CD4-positive, CD25-positive, alpha-beta regulatory T cell (primary cell): ENCODE results near the gene CHST15. TPM values are rescaled to one million over a fixed set of nuclear protein-coding genes. Genes with fewer than 3 reads are reported as not detected.
A peak's percentile ranks its signal among the peaks of the same experiment; 100 is the strongest.

Experiments used
- ATAC-seq, 2 donors: fragments of 150-1000 bp; cut with Tn5 transposase; one replicate each; pipeline ENCODE4 v1.10.0; 2021; ENCODE audit warnings: low read depth in 2 of 2, moderate number of reproducible peaks in 2 of 2, moderate library complexity in 1 of 2
- DNase-seq, 3 donors: peaks; one replicate each; pipeline versions ENCODE4 v3.0.0 to v3.0.0-alpha.2; 2012 to 2022; ENCODE audit warnings: mixed read lengths in 1 of 3
- H3K27ac ChIP-seq: one replicate; pipeline ENCODE4 v1.7.0; 2013; ENCODE audit warnings: mild to moderate bottlenecking, low read length; ENCODE audit not compliant: insufficient read depth, poor library complexity, severe bottlenecking
- H3K27me3 ChIP-seq: one replicate; pipeline ENCODE4 v1.7.0; 2013; ENCODE audit warnings: low read length; ENCODE audit not compliant: control insufficient read depth, insufficient read depth
- H3K36me3 ChIP-seq: one replicate; pipeline ENCODE4 v1.7.0; 2013; ENCODE audit warnings: mild to moderate bottlenecking, low read length, moderate library complexity; ENCODE audit not compliant: control insufficient read depth, insufficient read depth
- H3K4me1 ChIP-seq: 2 replicates; pipeline ENCODE4 v1.7.0; 2013; ENCODE audit warnings: mild to moderate bottlenecking, low read length; ENCODE audit not compliant: insufficient read depth, control insufficient read depth, poor library complexity, severe bottlenecking
- H3K4me3 ChIP-seq: one replicate; pipeline ENCODE4 v1.7.0; 2013; ENCODE audit warnings: low read depth, mild to moderate bottlenecking, low read length, moderate library complexity
- H3K9me3 ChIP-seq, 2 experiments: 1 replicate in 1 of 2; 2 replicates in 1 of 2; pipeline ENCODE4 v1.7.0; 2013; ENCODE audit warnings: low read length in 2 of 2, mild to moderate bottlenecking in 1 of 2, moderate library complexity in 1 of 2; ENCODE audit not compliant: control insufficient read depth in 2 of 2
- H3K27ac Mint-ChIP-seq, 3 donors: one replicate each; pipeline ENCODE4 v1.8.0; 2020 to 2022; ENCODE audit warnings: mild to moderate bottlenecking in 3 of 3, mixed read lengths in 3 of 3, moderate library complexity in 2 of 3
- H3K27me3 Mint-ChIP-seq: one replicate; pipeline ENCODE4 v1.8.0; 2022; ENCODE audit warnings: mild to moderate bottlenecking, mixed read lengths
- H3K36me3 Mint-ChIP-seq: one replicate; pipeline ENCODE4 v1.8.0; 2020; ENCODE audit warnings: mixed read lengths
- H3K4me1 Mint-ChIP-seq, 4 donors: one replicate each; pipeline ENCODE4 v1.8.0; 2020 to 2022; ENCODE audit warnings: mixed read lengths in 4 of 4, mild to moderate bottlenecking in 1 of 4
- H3K4me3 Mint-ChIP-seq, 4 donors: one replicate each; pipeline ENCODE4 v1.8.0; 2020 to 2022; ENCODE audit warnings: mild to moderate bottlenecking in 4 of 4, mixed read lengths in 4 of 4, moderate library complexity in 3 of 4
- H3K9me3 Mint-ChIP-seq, 7 donors: one replicate each; pipeline ENCODE4 v1.8.0; 2020 to 2022; ENCODE audit warnings: mixed read lengths in 7 of 7, mild to moderate bottlenecking in 3 of 7, moderate library complexity in 2 of 7
- polyA plus RNA-seq, 4 donors: library from polyadenylated mRNA; unstranded; fragments of 300-500 nt; fragmentation: Illumina TruSeq; gene quantifications; one replicate each; pipeline ENCODE4 v1.2.3, GENCODE V29; 2021
- total RNA-seq: library from RNA; stranded (reverse); gene quantifications from one replicate; pipeline ENCODE4 v1.2.3, GENCODE V29; 2022

CHST15 gene
- total and polyA plus RNA-seq, 5 donors from 2014 or later, result 0.13 to 0.47 (median 0.27) TPM; not detected in 1

- DNase-seq (no peak), ATAC-seq (no peak)
- peaks cover 1% of the 10 kb centered on the region for H3K27me3 Mint-ChIP-seq
- H3K4me1 ChIP-seq, result peaks cover 9% of the 10 kb centered on the region
- no peaks in the 10 kb centered on the region for H3K9me3 ChIP-seq
- no peak overlapping the region for H3K4me3 ChIP-seq
- H3K4me1 Mint-ChIP-seq, result peaks cover 0 to 6% (median 1%) of the 10 kb centered on the region in 4 donors
- H3K36me3 Mint-ChIP-seq, result no peaks in the 10 kb centered on the region
- H3K27ac Mint-ChIP-seq, result no peak overlapping the region
- H3K27me3 ChIP-seq, result no peaks in the 10 kb centered on the region
- H3K9me3 Mint-ChIP-seq, result no peaks in the 10 kb centered on the region
- H3K27ac ChIP-seq, result no peak overlapping the region
- no peaks in the 10 kb centered on the region for H3K36me3 ChIP-seq
- H3K4me3 Mint-ChIP-seq, result no peak overlapping the region
These were observed 62.8 kb downstream of the CHST15 start for GRCh38 chr10:124030492-124031110.

DNA sequence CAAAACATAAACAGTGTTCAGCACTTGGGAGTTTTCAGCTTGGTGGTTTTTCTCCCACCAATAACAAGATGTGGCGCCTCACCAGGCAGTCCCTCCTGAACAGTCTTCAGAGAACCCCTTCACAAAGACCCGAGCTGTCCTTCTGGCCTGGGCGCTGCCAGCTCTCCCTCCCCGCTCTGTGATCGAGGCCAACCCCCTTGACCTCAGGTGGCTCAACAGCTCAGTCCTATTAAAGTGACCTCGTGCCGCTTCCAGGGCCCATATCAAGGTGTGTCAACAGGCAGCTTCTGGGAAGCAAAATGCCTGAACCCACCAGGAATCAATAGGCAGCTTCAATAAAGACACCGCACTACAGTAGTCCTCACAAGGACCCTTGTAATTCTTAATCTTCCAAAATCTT, 63.3 kb downstream of the CHST15 start:
- Histone ChIP-seq H3K4me1 (peaks cover 3% of the 10 kb centered on the region), H3K9me3 (no peaks in the 10 kb centered on the region), H3K4me3 (no peak overlapping the region), H3K27me3 (no peaks in the 10 kb centered on the region), H3K36me3 (no peaks in the 10 kb centered on the region), H3K27ac (no peak overlapping the region)
- no peak for DNase-seq
- Mint-ChIP-seq H3K4me1 (peaks cover 0 to 4% (median 0%) of the 10 kb centered on the region in 4 donors), H3K27ac (peak overlapping the region in 1 of 3 donors; percentile 5), H3K36me3 (no peaks in the 10 kb centered on the region), H3K27me3 (no peaks in the 10 kb centered on the region), H3K4me3 (no peak overlapping the region), H3K9me3 (no peaks in the 10 kb centered on the region)
- ATAC-seq, result no peak

- no peaks in the 10 kb centered on the region for H3K4me1 ChIP-seq
- H3K27me3 ChIP-seq, result no peaks in the 10 kb centered on the region
- Mint-ChIP-seq H3K4me1 (peaks cover 0 to 4% (median 0%) of the 10 kb centered on the region in 4 donors), H3K9me3 (no peaks in the 10 kb centered on the region), H3K27me3 (no peaks in the 10 kb centered on the region), H3K36me3 (no peaks in the 10 kb centered on the region), H3K4me3 (no peak overlapping the region), H3K27ac (no peak overlapping the region)
- no peak for ATAC-seq
- H3K27ac ChIP-seq, result no peak overlapping the region
- no peaks in the 10 kb centered on the region for H3K36me3 ChIP-seq
- H3K4me3 ChIP-seq, result no peak overlapping the region
- no peaks in the 10 kb centered on the region for H3K9me3 ChIP-seq
- no peak for DNase-seq
These were observed 63.8 kb downstream of the CHST15 start for GRCh38 chr10:124029559-124029958.

DNA sequence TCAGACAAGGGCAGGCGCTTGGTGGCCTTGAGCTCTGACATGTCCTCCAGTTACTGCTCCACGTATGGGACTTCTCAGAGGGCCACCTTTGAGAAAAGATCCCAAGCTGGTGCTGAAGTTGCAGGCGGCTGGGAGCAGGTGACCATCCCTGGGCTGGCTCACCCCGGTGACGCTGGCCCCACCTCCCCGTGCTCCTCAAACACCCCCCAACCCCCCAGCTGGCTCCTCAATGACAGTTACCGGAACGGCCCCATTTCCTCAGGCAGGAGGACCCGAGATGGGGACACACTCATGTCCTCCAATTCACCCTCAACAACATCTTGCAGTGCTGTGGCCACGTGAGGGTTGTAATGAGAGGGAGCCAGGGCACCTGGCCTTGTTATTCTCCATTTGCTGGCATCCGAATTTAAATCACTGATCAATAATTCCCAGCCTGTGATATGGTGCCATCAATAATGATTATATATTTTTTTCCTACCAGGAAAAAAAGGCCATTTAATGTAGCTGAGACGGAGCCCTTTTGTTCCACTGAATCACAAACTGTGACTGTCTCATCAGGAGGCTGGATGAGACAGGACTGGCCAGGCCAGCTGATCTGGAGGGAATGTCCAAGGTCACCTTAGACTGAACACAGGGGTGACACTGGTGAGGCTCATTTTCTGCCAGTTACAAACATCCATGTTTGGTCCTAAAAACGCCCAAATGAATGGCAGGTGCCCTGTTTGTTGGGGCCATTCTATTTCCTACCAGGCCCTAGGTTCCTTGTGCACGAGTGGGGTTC, 64.5 kb downstream of the CHST15 start:
- Histone ChIP-seq H3K27ac (no peak overlapping the region), H3K27me3 (no peaks in the 10 kb centered on the region), H3K4me3 (no peak overlapping the region), H3K9me3 (no peaks in the 10 kb centered on the region), H3K36me3 (no peaks in the 10 kb centered on the region), H3K4me1 (no peaks in the 10 kb centered on the region)
- ATAC-seq, result no peak
- H3K4me1 Mint-ChIP-seq, result peaks cover 0 to 4% (median 0%) of the 10 kb centered on the region in 4 donors
- DNase-seq, result no peak
- no peaks in the 10 kb centered on the region for H3K27me3 Mint-ChIP-seq
- H3K27ac Mint-ChIP-seq, result no peak overlapping the region
- no peak overlapping the region for H3K4me3 Mint-ChIP-seq
- no peaks in the 10 kb centered on the region for H3K9me3 Mint-ChIP-seq
- no peaks in the 10 kb centered on the region for H3K36me3 Mint-ChIP-seq

GRCh38 chr10:124027651-124028050, 65.7 kb downstream of the CHST15 start:
- Histone ChIP-seq H3K4me3 (no peak overlapping the region), H3K27me3 (no peaks in the 10 kb centered on the region), H3K4me1 (no peaks in the 10 kb centered on the region), H3K27ac (no peak overlapping the region), H3K9me3 (no peaks in the 10 kb centered on the region), H3K36me3 (no peaks in the 10 kb centered on the region)
- no peak overlapping the region for H3K27ac Mint-ChIP-seq
- H3K9me3 Mint-ChIP-seq, result no peaks in the 10 kb centered on the region
- no peak overlapping the region for H3K4me3 Mint-ChIP-seq
- no peaks in the 10 kb centered on the region for H3K27me3 Mint-ChIP-seq
- H3K36me3 Mint-ChIP-seq, result no peaks in the 10 kb centered on the region
- no peak for DNase-seq
- H3K4me1 Mint-ChIP-seq, result peaks cover 0 to 4% (median 0%) of the 10 kb centered on the region in 4 donors
- no peak for ATAC-seq

DNA sequence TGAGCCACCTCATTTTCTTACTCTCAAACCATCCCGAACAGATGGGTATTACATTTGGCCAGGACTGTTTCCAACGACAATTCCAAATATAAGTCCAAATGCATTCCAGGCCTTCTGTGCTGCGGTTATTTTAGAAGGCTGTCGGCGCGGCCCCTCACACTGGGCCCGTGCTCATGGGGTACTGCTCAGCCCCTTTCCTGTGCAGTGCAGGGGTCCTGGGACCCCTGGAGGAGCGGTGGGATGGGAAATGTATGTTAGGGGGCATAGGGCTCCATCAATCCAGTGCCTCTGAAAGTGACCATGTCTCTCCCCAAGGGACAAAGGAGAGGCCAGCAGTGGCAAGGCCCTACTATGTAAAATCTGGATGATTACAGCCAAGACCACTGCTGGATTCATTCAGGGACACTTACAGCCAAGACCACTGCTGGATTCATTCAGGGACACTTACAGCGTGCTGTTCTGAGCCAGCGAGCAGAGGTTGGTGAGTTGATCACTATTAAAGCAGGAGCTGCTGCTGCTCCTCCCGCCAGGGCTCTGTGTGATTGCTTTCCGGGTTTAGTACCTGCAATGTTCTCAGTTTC, 66.3 kb downstream of the CHST15 start:
- H3K4me1 Mint-ChIP-seq, result peaks cover 0 to 4% (median 0%) of the 10 kb centered on the region in 4 donors
- H3K27me3 ChIP-seq, result no peaks in the 10 kb centered on the region
- no peak overlapping the region for H3K27ac Mint-ChIP-seq
- H3K4me3 Mint-ChIP-seq, result no peak overlapping the region
- no peaks in the 10 kb centered on the region for H3K36me3 ChIP-seq
- H3K4me3 ChIP-seq, result no peak overlapping the region
- H3K9me3 ChIP-seq, result no peaks in the 10 kb centered on the region
- DNase-seq, result no peak
- H3K27me3 Mint-ChIP-seq, result peaks cover 4% of the 10 kb centered on the region
- no peaks in the 10 kb centered on the region for H3K36me3 Mint-ChIP-seq
- no peak for ATAC-seq
- H3K9me3 Mint-ChIP-seq, result no peaks in the 10 kb centered on the region
- no peaks in the 10 kb centered on the region for H3K4me1 ChIP-seq
- H3K27ac ChIP-seq, result no peak overlapping the region

DNA sequence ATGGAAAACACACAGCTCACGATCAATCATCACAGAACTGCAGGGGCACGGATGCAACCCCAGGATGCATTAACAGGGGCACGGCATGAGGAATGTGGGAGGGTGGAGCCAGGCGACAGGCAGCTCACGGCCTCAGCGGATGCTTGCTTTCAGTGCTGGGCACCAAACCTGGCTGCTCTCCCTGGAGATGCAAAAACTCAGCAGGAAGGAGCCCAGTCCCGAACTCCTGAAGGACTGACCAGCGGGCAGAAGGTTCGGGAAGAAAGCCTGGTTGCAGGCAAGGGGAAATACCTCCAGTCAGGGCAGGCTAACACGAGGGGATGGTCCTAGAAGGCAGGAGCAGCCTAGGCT, 66.8 kb downstream of the CHST15 start:
- no peaks in the 10 kb centered on the region for H3K36me3 Mint-ChIP-seq
- no peaks in the 10 kb centered on the region for H3K36me3 ChIP-seq
- H3K4me3 Mint-ChIP-seq, result no peak overlapping the region
- ATAC-seq (no peak), DNase-seq (no peak)
- no peak overlapping the region for H3K4me3 ChIP-seq
- no peaks in the 10 kb centered on the region for H3K27me3 ChIP-seq
- H3K27ac ChIP-seq, result no peak overlapping the region
- peaks cover 4% of the 10 kb centered on the region for H3K27me3 Mint-ChIP-seq
- peaks cover 0 to 4% (median 0%) of the 10 kb centered on the region in 4 donors for H3K4me1 Mint-ChIP-seq
- no peaks in the 10 kb centered on the region for H3K9me3 Mint-ChIP-seq
- H3K4me1 ChIP-seq, result no peaks in the 10 kb centered on the region
- no peak overlapping the region for H3K27ac Mint-ChIP-seq
- no peaks in the 10 kb centered on the region for H3K9me3 ChIP-seq
